GM19238 (cell line): ENCODE data around the gene KRTAP13-1.

Experiments used
- DNase-seq: peaks from one replicate; pipeline ENCODE4 v3.0.0; 2011; ENCODE audit warnings: low spot score; ENCODE audit not compliant: insufficient read length

The KRTAP13-1 gene, protein sequence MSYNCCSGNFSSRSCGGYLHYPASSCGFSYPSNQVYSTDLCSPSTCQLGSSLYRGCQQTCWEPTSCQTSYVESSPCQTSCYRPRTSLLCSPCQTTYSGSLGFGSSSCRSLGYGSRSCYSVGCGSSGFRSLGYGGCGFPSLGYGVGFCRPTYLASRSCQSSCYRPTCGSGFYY

DNA sequence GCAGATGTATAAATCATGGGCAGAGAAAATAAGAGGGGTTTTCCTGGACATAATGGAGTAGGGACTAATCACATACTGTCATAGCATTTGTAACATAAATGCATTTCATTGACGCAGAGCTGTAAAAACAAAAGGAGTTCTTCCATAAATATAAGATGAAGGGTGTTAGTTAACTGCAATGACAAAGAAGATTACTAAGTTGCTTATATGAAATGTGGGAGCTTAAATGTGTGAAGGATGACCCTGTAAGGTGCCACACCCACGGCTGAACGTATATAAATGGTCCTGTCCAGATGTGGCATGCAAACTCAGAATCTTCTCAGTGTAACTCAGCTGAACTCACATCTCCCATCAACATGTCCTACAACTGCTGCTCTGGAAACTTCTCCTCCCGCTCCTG is at the start of gene KRTAP13-1:
KRTAP13-1 (plus strand) TSS at position 301 of the 400 bp plus-strand sequence; CDS start at position 357, 56 bp downstream.
- no peak for DNase-seq

DNA sequence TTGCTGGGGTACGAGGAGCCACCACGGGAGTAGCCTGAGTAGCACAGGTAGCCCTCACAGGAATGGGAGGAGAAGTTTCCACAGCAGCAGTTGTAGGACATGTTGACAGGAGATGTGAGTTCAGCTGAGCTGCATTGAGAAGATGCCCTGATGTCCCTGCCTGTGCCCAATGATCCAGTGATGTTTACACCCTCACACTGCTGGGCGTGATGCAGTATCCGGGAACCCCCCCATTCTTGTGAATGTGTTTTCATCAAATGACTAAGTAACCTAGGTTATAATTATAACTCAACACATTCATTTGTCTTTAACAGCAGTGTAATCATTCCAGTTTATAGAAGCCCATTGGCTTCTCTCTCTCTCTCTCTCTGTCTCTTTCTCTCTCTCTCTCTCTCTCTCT is 47.3 kb upstream of the KRTAP13-1 start, which contains the start of gene KRTAP23-1:
KRTAP23-1 (minus strand) TSS at position 101 of the 400 bp plus-strand sequence; CDS start at position 101, 0 bp downstream.
- DNase-seq = no peak

DNA sequence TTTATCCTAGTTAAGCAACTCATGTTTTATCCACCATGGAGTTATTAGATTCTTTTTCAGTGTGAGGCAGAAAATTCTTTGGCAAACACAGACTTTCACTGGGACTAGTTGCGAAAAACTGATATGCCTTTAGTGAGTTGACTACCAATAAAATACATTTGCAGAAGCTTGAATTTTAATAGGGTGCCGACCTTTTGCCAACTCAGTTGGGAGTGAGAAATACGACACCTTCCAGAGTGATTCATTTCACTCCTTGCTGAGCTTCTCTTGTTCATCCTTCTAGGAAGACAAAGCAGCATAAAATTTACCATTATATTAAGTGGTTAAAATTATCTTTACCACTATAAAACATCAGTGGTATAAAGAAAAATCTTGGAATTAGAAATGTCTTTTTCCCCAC is 46.3 kb upstream of the KRTAP13-1 start:
- DNase-seq = no peak

DNA sequence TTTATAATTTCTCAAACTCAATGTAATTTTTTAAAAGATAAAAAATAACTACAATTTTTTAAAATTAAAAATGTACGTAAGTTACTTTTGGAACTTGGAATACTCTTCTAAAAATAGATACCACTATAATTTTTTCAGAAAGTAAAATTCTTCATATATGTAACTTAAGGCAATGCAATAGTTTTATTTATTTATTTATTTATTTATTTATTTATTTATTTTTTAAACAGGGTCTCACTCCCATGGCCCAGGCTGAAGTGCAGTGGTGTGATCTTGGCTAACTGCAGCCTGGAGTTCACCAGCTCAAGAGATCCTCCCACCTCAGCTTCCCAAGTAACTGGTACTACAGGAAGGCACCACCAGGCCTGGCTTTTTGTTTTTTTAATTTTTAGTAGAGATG is 44.3 kb upstream of the KRTAP13-1 start:
- DNase-seq = no peak

DNA sequence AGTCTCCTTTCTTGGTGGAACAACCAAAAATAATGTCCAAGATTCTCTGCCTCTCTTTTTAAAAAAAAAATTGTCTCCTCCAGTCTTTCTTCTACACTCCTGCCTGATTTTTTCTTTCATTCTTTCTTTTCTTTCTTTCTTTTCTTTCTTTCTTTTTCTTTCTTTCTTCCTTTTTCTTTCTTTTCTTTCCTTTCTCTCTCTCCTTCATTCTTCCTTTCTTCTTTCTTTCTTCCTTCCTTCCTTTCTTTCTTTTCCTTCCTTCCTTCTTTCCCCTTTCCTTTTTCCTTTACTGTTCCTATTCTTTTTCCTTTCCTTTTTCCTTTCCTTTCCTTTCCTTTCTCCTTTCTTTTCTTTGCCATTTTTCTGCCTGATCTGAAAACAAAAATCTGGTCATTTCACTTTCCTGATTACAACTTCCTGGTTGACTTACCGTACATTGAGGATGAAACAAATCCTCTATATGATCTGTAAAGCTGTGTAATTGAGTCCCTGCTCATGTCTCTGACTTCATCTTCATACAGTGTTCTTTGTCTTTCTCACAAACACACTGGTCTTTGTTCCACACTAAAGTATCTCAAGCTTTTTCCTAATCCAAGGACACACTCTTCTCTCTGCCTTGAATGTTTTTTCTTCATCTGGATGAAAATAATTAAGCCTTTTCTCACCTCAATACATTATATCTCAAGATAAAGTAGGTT is 41.4 kb upstream of the KRTAP13-1 start:
- DNase-seq = no peak

DNA sequence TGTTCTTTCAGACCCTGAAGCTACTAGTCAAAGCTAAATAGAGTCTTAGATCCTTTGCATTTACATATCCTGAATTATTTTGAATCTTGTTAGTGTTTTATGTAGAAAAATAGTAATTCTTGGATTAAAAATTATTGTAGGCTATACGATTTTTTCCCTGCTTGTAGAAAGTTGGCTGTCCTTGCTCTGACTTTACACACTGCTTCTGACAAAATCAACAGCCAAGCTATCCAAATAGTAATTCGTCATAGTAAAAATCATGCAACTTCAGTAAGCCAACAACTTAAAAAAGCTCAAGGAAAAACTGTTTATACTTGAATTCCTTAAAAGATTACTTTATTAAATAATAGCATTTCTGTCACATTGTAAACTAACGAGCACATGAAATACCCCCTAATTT is 39.9 kb upstream of the KRTAP13-1 start:
- no peak for DNase-seq

DNA sequence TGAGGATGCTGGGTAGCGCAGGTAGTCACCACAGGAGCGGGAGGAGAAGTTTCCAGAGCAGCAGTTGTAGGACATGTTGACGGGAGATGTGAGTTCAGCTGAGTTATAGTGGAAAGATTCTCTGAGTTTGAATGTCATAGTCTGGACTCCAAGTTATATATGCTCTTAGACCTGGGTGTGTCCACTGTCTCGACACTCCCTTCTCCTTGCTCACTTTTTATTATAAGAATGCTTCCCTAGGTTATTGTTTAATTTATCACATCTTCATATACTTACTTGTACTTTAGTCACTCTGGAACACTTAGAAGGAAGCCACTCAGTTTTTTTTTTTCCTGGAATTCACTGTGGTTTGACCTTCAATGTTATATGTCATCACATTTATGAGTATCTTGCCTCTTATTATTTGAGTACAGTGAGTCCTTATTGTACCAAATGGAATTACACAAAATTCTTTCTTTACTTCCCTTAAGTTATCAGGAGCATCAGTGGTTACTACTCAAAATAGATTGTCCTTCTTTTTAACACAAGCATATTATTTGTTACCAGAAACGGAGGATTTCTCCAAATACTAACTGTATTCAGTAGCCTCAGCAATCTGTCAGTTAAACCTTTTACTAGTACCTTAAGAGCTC is 23.6 kb upstream of the KRTAP13-1 start, which contains the start of gene KRTAP13-2:
KRTAP13-2 (minus strand) TSS at position 133 of the 632 bp plus-strand sequence; CDS start at position 75, 58 bp downstream.
- DNase-seq = no peak

DNA sequence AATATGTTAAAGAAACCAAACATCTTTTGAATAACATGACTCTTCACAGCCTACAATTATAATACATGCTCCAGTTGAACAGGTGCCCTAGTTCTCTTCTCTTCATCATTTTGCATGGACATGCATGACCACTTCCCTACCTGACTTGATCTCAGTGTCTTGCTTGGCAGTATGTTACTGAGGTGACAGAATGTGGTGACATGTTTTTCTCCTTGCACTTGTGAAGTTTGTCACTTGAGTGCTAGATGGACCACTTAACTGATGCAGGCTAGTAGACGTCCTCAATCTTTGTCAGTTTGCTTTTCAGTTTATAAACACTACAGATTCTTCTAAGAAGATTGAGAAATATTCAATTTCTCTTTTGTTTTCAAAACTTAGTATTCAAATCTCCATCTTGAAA is 13.6 kb upstream of the KRTAP13-1 start:
- no peak for DNase-seq

DNA sequence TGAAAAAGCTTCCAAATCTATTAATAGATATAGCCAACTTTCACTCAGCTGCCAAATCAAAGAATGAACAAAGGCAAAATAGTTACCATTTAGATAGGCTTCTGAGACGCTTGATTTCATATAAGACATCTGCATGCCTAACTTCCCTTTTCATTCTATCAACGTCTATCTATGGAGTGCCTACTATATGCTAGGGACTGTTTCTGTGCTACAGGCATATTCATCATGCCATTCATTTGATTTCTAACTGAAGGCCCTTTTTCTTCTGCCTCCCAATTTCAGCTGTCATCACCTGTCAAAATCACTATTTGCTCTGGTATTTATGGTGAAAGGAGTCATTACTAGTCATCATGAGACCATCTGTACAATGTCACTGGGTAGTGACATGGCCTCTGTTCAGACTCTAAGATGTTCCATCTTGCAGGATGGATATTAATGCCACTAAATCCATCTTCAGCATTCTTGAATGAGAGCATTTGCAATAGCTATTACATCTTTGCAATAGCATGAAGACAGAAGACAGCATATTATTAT is 4.3 kb upstream of the KRTAP13-1 start:
- DNase-seq = no peak

DNA sequence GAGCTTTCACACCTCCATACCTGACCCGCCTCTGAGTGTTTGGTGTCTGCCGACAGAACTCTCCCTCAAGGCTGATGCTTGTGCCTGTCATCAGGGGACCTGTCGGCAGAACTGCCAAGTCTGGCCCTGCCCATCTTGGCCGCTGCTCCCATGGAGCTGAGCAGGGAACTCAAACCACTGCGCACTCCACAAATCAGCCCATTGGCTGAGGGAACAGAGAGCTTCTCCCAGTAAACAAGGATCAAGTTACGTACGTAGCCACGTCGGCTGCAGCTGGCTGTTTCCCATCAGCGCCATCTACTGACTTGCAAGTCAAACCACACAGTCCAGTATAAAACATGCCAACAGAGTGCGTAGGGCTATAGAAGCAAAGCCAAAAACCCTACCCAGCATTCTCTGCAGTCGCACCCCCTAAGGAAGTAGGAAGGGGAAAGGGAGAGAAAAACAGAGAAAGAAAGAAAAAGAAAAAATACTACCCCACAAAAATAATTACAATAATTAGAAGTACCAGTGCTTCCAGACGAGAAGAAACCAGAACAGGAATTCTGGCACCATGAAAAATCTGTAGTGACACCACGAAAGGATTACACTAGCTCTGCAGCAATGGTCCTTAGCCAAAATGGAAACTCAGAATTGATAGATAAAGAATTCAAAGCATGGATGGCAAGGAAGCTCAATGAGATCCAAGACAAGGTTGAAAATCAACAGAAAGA is 13.1 kb downstream of the KRTAP13-1 start:
- no peak for DNase-seq

DNA sequence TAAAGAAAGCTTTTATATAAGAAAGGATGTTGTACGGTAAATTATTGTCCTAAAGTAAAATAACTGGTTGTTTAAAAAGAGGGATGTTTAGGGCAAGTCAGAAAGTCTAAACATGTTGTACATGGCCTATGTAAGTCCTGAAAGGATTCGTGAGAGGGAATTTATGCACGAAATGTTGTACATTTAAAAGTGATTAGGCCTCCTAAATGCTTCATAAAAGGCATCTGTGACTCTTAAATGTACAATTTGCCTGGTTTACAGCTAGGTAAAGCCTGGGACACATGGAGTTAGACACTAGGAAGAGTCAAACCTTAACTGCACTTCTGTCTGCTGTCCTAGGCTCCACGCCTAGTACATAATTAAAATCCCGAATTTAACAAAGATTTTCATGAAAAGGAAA is 20.2 kb downstream of the KRTAP13-1 start:
- DNase-seq = no peak

DNA sequence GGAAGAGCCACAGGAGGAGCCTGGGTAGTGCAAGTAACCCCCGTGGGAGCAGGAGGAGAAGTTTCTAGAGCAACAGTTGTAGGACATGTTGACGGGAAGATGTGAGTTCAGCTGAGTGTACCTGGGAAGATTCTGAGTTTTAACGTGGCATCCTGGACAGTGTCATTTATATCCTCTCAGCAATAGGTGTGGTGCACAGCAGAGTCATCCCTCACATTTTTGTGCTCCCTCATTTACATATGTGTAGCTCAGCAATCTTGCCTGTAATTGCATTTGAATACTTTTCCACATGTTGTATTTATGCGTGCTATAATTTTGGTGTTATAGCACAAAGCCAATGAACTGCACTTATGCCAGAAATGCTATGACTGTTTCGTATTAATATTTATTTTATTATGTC is 30.0 kb downstream of the KRTAP13-1 start, which contains the start of gene KRTAP13-3:
KRTAP13-3 (minus strand) TSS at position 101 of the 400 bp plus-strand sequence; CDS start at position 87, 14 bp downstream.
- no peak for DNase-seq

DNA sequence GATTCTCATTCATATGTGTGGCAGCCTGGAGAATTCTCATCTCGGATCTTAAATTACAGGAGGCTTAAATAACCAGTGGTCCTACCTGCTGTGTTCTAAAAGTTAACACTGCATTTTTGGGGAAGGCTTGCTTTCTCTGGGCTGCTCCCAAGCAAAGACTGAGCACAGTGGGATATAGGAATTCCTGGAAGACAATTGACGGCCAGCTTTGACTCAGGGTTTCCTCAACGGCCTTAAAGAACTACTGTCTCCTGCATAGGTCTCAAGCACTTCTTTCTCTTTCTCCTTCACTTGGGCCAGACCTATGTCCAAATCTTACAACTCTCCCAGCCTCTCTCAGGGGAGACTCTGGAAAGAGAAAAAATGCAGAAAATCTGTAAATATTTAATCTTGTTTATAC is 30.9 kb downstream of the KRTAP13-1 start:
- no peak for DNase-seq

DNA sequence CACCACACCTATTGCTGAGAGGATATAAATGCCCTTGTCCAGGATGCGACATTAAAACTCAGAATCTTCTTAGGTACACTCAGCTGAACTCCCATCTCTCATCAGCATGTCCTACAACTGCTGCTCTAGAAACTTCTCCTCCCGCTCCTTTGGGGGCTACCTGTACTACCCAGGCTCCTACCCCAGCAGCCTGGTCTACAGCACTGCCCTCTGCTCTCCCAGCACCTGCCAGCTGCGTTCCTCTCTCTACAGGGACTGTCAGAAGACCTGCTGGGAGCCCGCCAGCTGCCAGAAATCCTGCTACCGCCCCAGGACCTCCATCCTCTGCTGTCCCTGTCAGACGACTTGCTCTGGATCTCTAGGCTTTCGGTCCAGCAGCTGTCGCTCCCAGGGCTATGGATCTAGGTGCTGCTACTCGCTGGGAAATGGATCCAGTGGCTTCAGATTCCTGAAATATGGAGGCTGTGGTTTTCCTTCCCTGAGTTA is 34.4 kb downstream of the KRTAP13-1 start, which contains the start of gene KRTAP13-4:
KRTAP13-4 (plus strand) TSS at position 51 of the 486 bp plus-strand sequence; CDS start at position 107, 56 bp downstream.
- DNase-seq = no peak

DNA sequence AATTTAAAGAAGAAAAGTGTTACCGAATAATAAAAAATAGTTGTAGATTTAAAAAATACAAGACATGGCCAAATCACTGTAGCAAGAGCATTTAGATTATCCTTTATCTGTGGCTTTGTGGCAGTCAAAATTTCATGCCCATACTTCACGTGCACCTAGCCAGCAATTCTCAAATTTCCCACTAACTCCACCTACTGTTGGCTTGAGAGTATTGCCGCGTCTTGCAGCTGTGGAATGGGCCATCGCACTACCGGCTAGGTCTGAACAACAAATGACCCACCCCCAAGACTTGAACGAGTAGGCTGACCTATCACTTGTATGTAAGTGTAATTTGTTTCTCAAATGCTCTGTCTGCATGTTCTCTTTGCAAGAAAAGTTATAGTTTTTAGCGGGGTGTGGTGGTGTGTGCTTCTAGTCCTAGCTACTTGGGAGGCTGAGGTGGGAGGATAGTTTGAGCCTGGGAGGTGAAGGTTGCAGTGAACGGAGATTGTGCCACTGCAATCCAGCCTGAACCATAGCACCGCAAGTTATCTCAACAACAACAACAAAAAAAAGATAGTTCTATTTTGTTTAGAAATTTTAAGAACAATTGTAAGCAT is 38.3 kb downstream of the KRTAP13-1 start:
- DNase-seq = no peak

DNA sequence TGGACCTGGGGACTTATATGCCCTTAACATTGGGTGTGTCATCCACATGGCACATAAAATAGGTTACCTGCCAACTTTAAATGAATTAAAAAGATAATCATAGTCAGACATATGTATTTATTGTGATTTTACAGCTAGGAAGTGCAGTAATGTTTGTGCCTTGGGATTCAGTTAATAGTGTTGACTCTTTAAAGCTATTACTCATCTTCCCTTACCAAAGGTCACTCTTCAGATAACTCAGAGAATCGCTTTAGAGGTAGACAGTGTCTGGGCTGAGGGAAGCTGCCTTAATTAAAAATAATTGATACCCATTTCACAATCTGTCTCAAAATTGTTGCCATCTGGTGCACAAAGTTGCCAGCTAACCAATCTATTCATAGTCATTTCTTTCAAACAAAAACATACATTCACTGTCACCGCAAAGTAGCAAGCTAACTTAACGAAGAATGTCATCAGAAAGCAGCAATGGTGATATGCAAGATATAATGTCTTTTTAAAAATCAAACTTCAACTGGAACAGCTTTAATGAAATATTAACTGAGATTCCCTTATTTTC is 41.3 kb downstream of the KRTAP13-1 start:
- DNase-seq = no peak

DNA sequence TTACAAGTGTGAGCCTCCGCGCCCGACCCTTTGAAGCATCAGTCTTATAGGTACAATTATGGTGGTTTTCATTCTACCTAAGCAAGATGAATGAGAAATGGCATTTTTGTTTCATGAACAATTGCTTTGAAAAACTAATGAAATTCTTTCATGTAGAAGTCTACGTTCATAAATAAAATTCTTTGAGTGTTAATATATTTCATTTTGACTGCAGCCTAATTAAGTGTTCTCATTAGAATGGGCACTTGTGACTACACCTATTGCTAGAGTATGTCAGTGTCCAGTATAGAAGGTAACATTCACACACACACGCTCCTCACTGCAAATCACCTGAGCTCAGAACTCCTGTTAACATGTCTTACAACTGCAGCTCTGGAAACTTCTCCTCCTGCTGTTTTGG is 44.1 kb downstream of the KRTAP13-1 start, which contains the start of gene KRTAP15-1:
KRTAP15-1 (plus strand) TSS at position 301 of the 400 bp plus-strand sequence; CDS start at position 354, 53 bp downstream.
- DNase-seq = no peak

DNA sequence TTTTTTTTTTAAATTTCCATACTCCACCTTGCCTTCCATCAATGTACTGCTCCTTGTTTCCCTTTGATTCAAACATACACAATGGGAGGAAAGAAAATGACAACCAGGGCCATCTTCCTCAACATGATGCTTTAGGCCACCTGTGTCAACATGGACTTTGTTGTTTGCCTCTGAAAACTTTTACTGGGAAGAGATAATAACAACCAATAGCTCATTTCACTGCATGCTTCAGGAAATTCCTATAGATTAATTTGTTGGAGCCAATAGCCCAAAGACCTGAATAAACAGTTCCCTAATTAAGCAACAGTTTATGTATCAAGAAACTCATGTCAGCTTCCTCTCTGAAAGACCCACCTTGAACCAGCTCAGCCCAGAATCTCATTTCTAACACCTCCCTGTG is 47.4 kb downstream of the KRTAP13-1 start:
- DNase-seq = no peak

DNA sequence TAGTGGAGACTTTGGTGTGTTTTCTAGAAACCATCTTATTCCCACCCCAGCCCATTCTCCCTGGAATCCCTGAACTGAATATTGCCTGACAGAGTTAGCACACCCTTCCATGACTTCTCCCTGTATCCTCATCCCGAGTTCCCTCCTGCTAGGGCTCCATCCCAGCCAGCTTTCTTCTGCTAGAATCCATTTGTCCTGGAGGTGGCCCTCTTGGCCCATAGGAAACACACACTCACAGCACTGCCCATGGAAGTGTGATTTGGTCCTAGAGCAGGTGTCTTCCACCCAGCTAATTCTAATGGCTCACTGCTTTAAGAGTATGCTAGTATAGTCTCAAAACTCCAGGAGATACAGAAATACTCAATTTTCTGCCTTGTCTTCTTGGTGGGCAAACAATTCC is 48.4 kb downstream of the KRTAP13-1 start:
- DNase-seq = no peak
